ENCODE measurements around the gene ZNF20.

Gene ZNF20

GRCh38 chr19:12139885-12140544, at the start of gene ZNF20:
TSS of gene ZNF20 (minus strand) at chr19:12140350. CDS start at chr19:12140182, 168 bp downstream.
- peak; percentile 90 for DNase-seq

- no peak for DNase-seq
Measured at GRCh38 chr19:12187625-12188024, 47.5 kb upstream of the ZNF20 start.

- DNase-seq = no peak
Measured at GRCh38 chr19:12180377-12180776, 40.2 kb upstream of the ZNF20 start.

- no peak for DNase-seq
Measured at GRCh38 chr19:12166626-12167025, 26.5 kb upstream of the ZNF20 start.

- DNase-seq = no peak
Measured at GRCh38 chr19:12163826-12164225, 23.7 kb upstream of the ZNF20 start.

GRCh38 chr19:12162882-12163806, 23.0 kb upstream of the ZNF20 start, which contains the start of gene ZNF136:
TSS of gene ZNF136 (plus strand) at chr19:12163096. CDS start at chr19:12163204, 108 bp downstream.
- DNase-seq = peak; percentile 90 to 91

GRCh38 chr19:12162513-12162881, 22.3 kb upstream of the ZNF20 start:
- no peak for DNase-seq

GRCh38 chr19:12159773-12160414, 19.7 kb upstream of the ZNF20 start:
- DNase-seq = no peak

- peak in 1 of 2 donors; percentile 3 for DNase-seq
Measured at GRCh38 chr19:12156223-12157058, 16.3 kb upstream of the ZNF20 start, which contains the start of gene ZNF625. TSS of gene ZNF625 (minus strand) at chr19:12156734. CDS start at chr19:12156558, 176 bp downstream.

- no peak for DNase-seq
Measured at GRCh38 chr19:12155324-12155860, 15.2 kb upstream of the ZNF20 start.

- no peak for DNase-seq
Measured at GRCh38 chr19:12145348-12145747, 5.2 kb upstream of the ZNF20 start.

- DNase-seq = no peak
Measured at GRCh38 chr19:12141405-12141736, 1.2 kb upstream of the ZNF20 start.

- DNase-seq = peak; percentile 80 to 89
Measured at GRCh38 chr19:12140545-12141404, 625 bp upstream of the ZNF20 start.

GRCh38 chr19:12139269-12139668, 881 bp downstream of the ZNF20 start:
- no peak for DNase-seq

GRCh38 chr19:12137221-12137940, 2.8 kb downstream of the ZNF20 start:
- DNase-seq = peak in 1 of 2 donors; percentile 20

- no peak for DNase-seq
Measured at GRCh38 chr19:12133069-12133468, 7.1 kb downstream of the ZNF20 start.

GRCh38 chr19:12126707-12127106, 13.4 kb downstream of the ZNF20 start:
- no peak for DNase-seq

- no peak for DNase-seq
Measured at GRCh38 chr19:12117201-12117970, 22.8 kb downstream of the ZNF20 start.

- DNase-seq = no peak
Measured at GRCh38 chr19:12113121-12113520, 27.0 kb downstream of the ZNF20 start.

GRCh38 chr19:12112701-12113100, 27.4 kb downstream of the ZNF20 start:
- DNase-seq = no peak

Data from activated CD4-positive, alpha-beta T cell treated with anti-CD3 and anti-CD28 coated beads for 4 hours (primary cell).